WTC11 (cell line): Measurements from ENCODE around the gene TFG.

Experiments used
- ATF6 ChIP-seq: sonication (generic); formaldehyde crosslinking; IDR thresholded peaks from 2 replicates; pipeline ENCODE4 v1.8.1; 2023; ENCODE audit warnings: mild to moderate bottlenecking, missing genetic modification reagents
- CTCF ChIP-seq: fragments of 200-600 bp; IDR thresholded peaks from 2 replicates; pipeline ENCODE4 v1.8.0; 2022; ENCODE audit warnings: antibody characterized with exemption
- EMX1 ChIP-seq: fragments of 250-450 bp; sonication (Bioruptor Pico); IDR thresholded peaks from 2 replicates; pipeline ENCODE4 v1.8.0; 2021; ENCODE audit warnings: mild to moderate bottlenecking
- JUN ChIP-seq: sonication (generic); formaldehyde crosslinking; IDR thresholded peaks from 2 replicates; pipeline ENCODE4 v1.8.0; 2023; ENCODE audit warnings: mild to moderate bottlenecking, missing genetic modification reagents
- SP1 ChIP-seq: sonication (generic); formaldehyde crosslinking; conservative IDR thresholded peaks from 2 replicates; pipeline ENCODE4 v1.8.1; 2022; ENCODE audit warnings: missing genetic modification reagents
- TCF7 ChIP-seq: sonication (generic); formaldehyde crosslinking; IDR thresholded peaks from 2 replicates; pipeline ENCODE4 v1.8.0; 2022; ENCODE audit warnings: mild to moderate bottlenecking, low read depth, missing genetic modification reagents, moderate library complexity
- USF1 ChIP-seq: sonication (generic); formaldehyde crosslinking; IDR thresholded peaks from 2 replicates; pipeline ENCODE4 v1.8.0; 2022; ENCODE audit warnings: mild to moderate bottlenecking, missing genetic modification reagents
- ZNF317 ChIP-seq: sonication (generic); formaldehyde crosslinking; IDR thresholded peaks from 2 replicates; pipeline ENCODE4 v1.8.1; 2023; ENCODE audit warnings: low read depth, mild to moderate bottlenecking, moderate library complexity, missing genetic modification reagents, borderline replicate concordance

- TF ChIP-seq CTCF, result no peak
- TF ChIP-seq ATF6 (CRISPR knock-in tag), result no peak
- TF ChIP-seq EMX1, result no peak
- no peak for TF ChIP-seq TCF7 (CRISPR knock-in tag)
- TF ChIP-seq SP1, result no peak
- TF ChIP-seq ZNF317 (CRISPR knock-in tag), result no peak
- no peak for TF ChIP-seq JUN
- TF ChIP-seq USF1 (CRISPR knock-in tag), result no peak
Observed at GRCh38 chr3:100696161-100696560, 13.1 kb upstream of the TFG start.
